Forelimb muscle (tissue), 1 donor: Measurements from ENCODE around the gene CHRNB2. TPM values are rescaled to one million over a fixed set of nuclear protein-coding genes. Genes with fewer than 3 reads are reported as not detected.

Experiments
- polyA plus RNA-seq: library from polyadenylated mRNA; unstranded; fragments of 120-200 nt; gene quantifications from one replicate; pipeline ENCODE4 v1.2.1, GENCODE V29; 2013; ENCODE audit not compliant: insufficient read length

CHRNB2 gene
- polyA plus RNA-seq, 1 donor: 0.23 TPM

Other genes starting within 250 kb of the CHRNB2 start
- gene AQP10, start 246.7 kb upstream of the CHRNB2 start, polyA plus RNA-seq: not detected
- 20.8 TPM for gene ATP8B2, start 242.3 kb upstream of the CHRNB2 start, polyA plus RNA-seq
- 7.1 TPM for gene IL6R, start 162.4 kb upstream of the CHRNB2 start, polyA plus RNA-seq
- 2.3 TPM for gene TDRD10, start 65.6 kb upstream of the CHRNB2 start, polyA plus RNA-seq
- 9.1 TPM for gene SHE, start 65.4 kb upstream of the CHRNB2 start, polyA plus RNA-seq
- 64.5 TPM for gene UBE2Q1, start 9.1 kb upstream of the CHRNB2 start, polyA plus RNA-seq
- 40.0 TPM for gene ADAR, start 40.4 kb downstream of the CHRNB2 start, polyA plus RNA-seq